Measurements from ENCODE around the gene CDC37L1.
"Not testable (repeated sequence)": the region's sequence is repeated elsewhere in the genome, so short reads cannot be mapped to it uniquely, and the experiment has no call there.

DNA sequence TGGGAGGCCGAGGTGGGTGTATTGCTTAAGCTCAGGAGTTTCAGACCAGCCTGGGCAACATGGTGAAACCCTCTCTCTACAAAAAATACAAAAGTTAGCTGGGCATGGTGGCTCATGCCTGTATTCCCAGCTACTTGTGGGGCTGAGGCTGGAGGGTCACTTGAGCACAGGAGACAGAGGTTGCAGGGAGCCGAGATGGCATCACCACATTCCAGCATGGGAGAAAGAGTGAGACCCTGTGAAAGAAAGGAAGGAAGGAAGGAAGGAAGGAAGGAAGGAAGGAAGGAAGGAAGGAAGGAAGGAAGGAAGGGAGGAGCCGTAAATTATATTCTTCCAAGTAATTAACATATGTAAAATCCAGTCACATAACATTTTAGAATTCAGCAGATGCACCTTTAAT, 23.2 kb upstream of the CDC37L1 start:
- TF ChIP-seq, protein P1, sequence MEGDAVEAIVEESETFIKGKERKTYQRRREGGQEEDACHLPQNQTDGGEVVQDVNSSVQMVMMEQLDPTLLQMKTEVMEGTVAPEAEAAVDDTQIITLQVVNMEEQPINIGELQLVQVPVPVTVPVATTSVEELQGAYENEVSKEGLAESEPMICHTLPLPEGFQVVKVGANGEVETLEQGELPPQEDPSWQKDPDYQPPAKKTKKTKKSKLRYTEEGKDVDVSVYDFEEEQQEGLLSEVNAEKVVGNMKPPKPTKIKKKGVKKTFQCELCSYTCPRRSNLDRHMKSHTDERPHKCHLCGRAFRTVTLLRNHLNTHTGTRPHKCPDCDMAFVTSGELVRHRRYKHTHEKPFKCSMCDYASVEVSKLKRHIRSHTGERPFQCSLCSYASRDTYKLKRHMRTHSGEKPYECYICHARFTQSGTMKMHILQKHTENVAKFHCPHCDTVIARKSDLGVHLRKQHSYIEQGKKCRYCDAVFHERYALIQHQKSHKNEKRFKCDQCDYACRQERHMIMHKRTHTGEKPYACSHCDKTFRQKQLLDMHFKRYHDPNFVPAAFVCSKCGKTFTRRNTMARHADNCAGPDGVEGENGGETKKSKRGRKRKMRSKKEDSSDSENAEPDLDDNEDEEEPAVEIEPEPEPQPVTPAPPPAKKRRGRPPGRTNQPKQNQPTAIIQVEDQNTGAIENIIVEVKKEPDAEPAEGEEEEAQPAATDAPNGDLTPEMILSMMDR (IDR thresholded peaks at IDR 0.05; ENCODE audit: low read depth, low read length), result not testable (repeated sequence)
- not testable (repeated sequence) for TF ChIP-seq EZH2phosphoT487 (IDR thresholded peaks at IDR 0.05; ENCODE audit: low read depth)

Measured in OCI-LY3 (cell line).